ENCODE data around the gene SNPH.
A peak's percentile ranks its signal among the peaks of the same experiment; 100 is the strongest.

The SNPH gene

DNA sequence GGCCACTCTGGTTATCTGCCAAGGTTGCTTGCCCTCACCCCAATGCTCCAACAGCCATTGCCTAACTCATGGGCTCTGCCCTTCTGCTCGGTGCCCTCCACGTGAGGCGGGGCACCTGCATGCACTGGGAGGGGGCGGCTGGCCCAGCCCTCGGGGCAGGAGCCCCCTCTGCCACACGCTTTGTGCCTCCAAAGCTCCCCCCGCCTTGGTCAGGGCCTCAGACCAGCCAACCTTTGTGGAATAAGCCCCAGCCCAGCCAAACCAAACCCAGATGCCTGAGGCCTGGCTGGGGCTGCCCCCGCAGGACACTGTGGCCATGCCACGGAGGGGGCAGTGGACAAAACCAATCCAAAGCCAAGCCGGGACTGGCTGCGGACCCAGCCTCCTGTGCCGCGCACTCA is 41.5 kb downstream of the SNPH start:
- DNase-seq, result no peak

GRCh38 chr20:1308067-1308701 is 42.1 kb downstream of the SNPH start:
- DNase-seq, result no peak

DNA sequence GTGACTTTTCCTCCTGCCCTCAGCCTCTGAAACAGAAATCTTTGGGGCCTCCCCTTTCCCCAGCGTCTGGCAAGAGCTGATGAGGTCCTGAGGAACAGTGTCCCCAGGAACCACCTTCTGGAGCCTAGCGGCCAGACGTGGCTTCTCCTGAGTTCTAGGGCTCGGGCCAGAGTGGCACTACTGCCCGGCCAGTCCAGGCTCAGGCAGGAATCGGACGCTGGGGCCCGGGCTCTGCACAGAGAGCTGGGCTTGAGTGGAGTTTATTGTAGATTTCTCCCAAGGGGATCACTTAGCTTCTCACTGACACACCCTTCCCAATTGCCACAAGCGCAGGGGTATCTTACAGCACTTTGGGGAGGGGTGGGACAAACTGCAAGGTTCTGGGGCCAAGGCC is 42.6 kb downstream of the SNPH start:
- DNase-seq, result no peak

GRCh38 chr20:1309439-1309847 is 43.3 kb downstream of the SNPH start:
- DNase-seq, result no peak

- no peak for DNase-seq
Observed at GRCh38 chr20:1310071-1310470, 44.0 kb downstream of the SNPH start.

GRCh38 chr20:1310506-1311190 is 44.6 kb downstream of the SNPH start:
- no peak for DNase-seq

DNA sequence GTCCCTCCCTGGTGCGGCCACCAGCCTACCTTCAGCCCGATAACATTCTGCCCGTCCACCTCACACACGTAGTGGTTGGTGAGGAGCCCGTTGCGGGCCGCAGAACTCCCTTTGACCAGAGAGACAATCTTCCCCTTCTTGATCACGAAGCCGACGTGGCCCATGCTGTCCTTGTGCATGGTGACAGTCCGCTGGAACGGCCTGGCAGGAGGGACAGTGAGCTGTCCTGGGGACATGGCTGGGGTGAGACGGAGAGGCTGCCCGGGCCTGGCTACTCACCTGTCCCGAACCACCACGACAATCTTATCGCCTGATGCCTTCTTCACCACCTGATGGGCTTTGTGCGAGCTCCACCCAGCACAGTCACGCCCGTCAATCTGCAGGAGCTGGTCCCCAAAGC is 46.2 kb downstream of the SNPH start:
- DNase-seq, result no peak

- DNase-seq, result no peak
Observed at GRCh38 chr20:1312904-1313235, 46.8 kb downstream of the SNPH start.

DNA sequence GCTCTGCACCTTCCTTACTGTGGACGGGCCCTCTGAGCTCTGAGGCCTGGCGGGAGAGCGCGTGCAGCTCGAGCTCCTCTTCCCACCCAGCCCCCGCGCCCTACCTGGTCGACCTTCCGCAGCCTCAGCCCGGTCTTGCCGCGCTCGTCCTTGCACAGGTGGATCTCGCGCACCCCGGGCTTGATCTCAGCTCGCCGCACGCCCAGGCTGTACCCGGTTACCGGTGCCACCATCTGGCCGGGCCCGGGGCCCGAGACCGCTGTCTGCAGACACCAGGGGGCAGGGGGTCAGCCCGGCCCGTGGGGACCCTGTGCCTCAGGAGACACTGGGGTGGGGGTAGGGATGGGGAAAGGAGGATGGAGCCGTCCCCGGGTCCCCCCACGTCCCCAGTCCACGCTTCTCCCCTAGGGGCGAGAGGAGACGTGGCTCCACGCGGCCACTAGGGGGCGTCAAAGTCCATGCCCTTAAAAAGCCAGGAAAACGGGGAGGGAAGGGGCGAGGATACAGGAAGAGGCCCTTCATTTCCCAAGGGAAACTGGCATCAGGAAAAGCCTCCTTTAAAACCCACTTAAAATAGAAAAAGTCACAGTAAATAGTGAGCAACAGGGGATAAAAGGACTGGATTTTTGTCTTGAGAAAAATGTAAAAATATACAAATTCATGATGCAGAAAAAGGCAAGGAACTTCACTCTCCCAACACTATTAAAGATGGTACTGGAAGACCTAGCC is 47.3 kb downstream of the SNPH start:
- peak; percentile 34 for DNase-seq

GRCh38 chr20:1315804-1316203 is 49.7 kb downstream of the SNPH start:
- DNase-seq, result no peak

DNA sequence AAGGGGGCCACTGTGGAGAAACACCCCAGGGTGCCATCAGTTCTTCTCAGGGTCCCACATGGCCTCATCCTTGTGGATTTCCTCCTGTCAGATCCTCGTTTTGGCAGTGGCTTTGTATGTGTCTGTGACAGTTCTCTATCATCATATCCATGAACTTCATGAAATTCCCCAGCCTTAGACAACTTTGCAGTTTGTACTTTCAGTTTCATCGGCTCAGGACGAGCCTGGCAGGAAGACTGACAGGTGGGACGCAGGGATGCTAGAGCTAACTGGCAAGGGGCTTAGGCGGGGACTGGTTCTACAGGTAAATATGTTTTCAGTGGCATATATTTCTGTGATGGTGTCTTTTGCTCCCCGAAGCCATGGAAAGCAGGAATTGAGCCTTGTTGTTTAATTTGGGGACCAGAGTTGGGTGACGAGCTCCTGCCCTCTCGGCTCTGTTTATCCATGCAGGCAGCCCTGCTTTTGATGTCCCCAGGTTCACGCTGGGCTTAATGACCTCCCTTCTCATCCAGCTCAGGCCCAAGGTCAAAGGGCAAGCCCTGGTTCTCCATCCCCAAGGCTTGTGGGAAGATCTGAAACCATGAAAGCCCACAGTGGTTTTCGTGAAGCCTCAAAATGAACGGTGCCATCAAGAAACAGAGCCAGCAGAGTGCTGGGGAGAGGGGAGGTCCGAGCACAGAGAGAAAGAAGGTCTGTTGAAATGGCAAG is 51.6 kb downstream of the SNPH start:
- DNase-seq, result no peak

DNA sequence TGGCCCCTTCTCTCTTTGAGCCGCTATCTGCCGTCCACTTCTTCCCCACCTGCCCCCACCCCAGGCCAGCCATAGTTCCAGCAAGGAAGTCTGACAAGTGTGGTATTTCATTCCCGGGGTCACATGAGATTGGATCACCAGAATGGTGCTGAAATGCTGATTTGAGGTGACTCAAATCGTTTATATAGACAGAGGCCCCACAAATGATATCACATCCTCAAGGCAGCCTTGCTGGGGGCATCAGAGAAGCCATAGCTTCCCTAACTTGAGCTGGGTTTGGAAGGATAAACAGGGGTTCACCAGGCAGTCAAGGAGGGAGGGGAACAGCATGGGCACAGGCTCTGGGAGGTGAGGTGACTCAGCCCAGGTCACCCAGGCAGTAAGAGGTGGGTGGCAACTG is 53.0 kb downstream of the SNPH start:
- no peak for DNase-seq

DNA sequence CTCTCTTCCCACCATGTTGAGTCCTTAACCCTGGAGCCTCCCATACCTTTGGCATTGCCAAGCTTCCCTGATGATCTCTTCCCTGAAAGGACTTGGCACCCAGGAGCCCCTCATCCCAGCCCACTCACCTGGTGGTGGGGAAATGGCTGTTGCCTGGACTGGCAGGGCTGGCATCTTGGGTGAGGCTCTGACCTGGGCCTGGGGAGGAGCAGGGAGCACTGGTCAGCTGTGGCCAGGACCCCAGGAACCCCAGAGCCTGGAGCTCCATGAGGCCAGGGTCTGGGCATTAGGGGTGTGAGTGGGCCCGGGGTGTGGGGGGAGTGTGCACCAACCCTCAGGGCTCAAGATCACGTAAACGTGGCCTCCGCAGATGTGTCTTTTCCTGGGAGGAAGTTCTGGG is 53.4 kb downstream of the SNPH start:
- no peak for DNase-seq

GRCh38 chr20:1320016-1320415 is 53.9 kb downstream of the SNPH start:
- no peak for DNase-seq

DNA sequence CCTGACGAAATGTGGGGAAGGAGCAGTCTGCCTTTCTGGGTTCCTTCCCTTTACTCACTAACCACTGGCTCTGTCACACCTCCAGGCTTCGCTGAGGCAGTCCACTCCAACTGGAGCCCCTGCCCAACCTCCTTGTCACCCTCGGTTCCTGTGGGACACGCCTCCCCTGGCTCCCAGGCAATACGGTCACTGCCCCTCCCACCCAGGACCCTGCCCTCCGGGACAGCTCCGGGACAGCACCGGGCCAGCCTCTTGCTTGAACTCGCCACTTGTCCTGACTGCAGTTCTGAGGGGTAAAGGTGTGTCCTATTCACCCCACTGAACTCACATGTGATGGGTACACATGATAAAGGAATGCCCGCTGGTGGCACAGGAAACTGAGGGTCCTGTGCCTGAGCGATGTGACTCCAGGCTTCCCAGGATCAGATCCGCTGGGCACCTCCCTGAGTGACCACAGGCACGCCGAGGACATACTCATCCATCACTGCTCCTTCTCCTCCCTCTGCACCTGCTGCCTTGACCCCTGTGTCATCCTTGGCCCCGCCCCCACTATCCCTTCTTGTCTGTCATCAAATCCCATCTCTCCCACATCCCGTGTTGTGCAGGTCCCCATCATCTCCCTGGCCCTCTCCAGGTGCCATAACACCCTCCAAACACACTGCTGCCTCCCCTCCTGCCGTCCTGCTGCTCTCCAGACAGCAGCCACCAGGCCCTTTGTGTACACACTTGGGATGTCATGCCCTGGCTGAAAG is 55.0 kb downstream of the SNPH start:
- no peak for DNase-seq

DNA sequence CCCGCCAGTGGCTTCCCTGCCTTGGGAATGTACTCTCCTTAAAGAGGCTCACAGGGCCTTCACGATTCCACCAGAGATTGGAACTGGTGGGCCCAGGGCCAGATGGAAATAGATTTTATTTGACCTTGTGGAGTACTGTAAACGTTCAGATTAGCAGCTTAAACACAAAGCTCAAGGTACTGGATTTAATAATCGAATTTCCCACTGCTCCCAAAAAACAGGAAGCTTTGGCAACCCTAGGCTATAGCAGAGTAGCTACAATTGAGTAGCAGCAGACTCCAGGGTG is 55.5 kb downstream of the SNPH start:
- no peak for DNase-seq

GRCh38 chr20:1322511-1323245 is 56.6 kb downstream of the SNPH start:
- DNase-seq, result no peak

DNA sequence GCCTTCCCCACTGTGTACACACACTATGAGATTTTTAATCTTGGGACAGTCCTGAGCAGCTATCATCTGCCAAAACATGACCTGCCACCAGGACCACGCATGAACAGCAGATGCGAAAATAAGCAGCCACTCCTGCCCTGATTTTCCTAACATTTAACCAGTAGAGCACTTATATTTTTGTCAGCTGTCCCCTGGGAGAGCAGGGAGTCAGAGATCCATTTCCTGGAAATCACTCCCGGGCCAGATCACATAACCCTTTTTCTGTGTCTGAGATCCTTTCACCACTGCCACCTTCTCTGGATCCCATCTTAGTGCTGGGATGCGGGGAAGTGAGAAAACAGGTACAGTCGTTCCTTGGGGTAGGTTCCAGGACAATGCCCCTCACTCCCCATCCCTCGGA is 57.2 kb downstream of the SNPH start:
- DNase-seq, result no peak

DNA sequence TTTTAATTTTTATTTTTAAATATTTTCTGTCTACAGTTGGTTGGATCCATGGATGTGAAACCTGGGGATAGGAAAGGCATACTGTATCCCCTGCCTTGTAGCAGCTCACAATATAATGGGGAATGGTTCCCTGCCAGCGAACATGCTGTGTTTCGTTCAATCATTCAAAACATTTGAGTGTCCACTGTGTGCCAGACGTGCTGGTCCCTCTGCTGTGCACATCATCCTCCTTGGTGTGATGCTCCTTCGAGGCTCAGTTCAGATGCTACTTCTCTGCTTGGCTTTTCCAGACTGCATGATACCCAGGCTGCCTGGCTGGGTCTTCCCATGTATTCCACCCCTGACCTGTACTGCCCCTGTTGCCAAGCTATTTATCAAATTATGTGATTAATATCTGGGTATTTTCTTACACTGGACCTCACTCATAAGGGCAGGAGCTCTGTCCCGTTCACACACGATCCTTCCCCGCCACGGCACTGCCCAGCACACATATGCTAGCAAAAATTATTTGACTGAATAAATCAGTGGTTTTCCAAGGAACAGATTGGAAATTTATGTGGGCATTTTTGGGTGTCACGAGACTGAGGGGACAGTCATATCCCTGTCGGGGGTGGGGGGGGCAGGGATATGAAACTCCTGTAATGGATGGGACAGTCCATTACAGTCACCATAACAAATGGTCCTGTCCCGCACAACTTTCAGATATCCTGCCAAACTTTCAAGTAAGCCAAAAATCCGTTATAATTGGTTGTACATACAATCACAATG is 57.9 kb downstream of the SNPH start:
- DNase-seq, result no peak

GRCh38 chr20:1324598-1325172 is 58.6 kb downstream of the SNPH start:
- no peak for DNase-seq

Measured in NCI-H524 treated with DMSO at 0.1 percent for 48 hours (cell line).